NCI-H2171 (cell line): ENCODE data around the gene GLUL.
"Not testable (repeated sequence)": the region's sequence is repeated elsewhere in the genome, so short reads cannot be mapped to it uniquely, and the experiment has no call there.

ENCODE experiments used
- DNase-seq: peaks from one replicate; lab custom pipeline; 2025; lab: John Stamatoyannopoulos, UW

The GLUL gene

DNA sequence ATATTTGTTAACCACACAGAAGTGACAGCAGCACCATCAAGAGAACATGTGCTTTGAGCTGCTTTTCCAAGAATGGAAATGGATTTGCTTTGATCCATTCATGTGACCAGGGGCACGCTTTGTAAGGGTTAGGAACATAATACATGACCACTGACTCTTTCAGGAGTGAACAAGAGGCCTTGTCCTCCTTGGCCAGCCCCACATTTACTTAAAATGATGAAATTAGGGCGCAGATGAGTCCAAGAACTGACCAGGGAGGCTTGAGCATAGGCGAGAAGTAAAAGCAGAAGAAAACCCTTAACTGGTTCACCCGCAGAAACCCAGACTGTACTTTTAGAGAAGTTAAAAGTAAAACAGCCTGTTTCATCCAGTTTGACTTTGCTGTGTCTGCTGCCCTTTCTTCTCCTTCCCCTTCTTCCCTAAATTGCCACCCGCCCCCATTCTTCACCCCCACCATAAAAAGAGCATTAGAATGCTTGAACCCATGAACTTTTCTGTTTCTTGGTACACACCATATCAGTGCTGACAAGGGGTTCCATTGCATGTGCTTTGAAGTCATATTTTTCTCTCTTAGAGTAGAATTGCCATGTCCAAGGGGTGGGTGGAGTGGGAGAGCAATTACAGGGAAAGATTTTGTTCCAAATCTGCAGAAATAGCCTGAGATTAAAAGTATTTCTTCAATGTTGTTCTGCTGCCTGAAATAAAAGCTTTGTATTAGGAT lies 2.6 kb upstream of the GLUL start:
- DNase-seq: no peak

DNA sequence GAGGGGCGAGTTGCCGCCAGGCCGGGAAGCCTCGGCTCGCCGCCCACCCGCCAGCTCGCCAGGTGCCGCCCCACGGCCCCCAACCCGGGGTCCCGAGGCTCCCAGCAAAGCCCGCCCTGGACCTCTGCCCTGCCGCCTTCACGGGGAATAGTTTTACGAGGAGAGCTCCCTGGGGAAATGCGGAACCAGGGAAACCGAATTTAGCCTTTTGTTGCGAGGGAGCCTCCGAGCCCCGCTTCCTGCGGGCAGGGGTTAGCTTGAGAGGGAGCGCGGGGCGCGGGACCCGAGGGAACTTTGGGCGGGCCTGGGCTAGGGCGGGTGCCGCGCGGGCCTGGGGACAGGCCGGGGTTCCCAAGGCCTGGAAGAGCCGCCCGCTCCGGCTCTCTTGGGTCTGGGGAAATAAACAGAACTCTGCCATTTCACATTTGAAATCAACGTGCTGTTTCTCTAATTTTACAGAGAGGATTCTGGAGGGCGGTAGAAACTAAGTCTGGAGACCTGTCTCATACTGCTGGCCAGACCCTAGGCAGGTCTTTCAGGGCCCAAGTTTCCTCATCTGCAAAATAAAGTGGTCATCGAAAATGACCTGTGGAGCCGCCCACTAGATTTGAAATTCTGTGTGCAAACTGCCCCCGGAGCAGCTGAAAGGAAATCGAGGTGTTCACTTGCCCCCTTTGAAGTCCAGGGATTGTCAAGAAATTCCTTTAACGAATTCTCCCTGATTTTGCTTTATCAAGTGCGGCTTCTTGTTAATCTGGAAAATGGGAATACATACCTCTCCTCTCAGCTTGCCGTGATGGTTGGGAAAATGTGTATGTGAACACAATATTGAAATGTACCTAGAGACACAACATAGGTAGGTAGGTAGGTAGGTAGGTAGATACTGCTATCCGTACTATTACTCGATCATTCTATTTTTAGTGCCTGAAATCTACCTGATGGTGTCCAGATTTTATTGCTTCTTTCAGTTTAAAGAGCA lies 749 bp upstream of the GLUL start:
- DNase-seq: peak; percentile 89

DNA sequence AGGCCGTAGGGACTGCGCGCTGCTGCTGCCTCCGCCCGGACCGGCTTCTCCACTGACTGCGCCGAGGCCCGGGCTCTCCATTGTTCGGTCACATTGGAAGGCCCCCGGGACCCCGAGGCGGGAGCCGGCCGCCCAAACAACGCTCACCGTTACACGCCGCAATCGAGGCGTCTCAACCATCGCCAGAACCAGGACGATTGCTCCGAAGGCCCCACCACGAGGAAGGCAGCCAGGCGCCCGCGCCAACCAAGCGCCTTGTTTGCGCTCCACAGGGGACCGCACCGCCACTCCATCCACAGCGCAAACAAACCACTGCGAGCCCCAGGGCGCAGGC lies 595 bp downstream of the GLUL start:
- no peak for DNase-seq

DNA sequence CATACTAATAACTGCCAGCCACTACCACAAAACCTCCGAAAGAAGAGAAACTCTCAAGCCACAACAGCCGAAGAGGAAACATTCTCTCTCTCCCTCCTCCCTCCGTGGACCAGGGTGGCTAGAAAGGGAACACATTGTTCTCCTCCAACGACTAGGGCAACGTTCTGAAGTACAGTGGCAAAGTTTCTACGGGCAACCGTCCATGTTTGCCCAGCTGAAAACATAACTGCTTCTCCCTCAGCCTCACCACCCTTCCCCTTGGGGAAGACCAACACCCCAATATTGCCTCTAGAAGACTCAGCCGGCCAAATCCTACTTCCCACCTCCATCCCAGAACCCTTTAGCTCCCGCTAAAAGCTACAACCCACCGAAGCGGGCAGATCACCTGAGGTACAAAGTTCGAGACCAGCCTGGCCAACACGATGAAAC lies 2.0 kb downstream of the GLUL start:
- no peak for DNase-seq

DNA sequence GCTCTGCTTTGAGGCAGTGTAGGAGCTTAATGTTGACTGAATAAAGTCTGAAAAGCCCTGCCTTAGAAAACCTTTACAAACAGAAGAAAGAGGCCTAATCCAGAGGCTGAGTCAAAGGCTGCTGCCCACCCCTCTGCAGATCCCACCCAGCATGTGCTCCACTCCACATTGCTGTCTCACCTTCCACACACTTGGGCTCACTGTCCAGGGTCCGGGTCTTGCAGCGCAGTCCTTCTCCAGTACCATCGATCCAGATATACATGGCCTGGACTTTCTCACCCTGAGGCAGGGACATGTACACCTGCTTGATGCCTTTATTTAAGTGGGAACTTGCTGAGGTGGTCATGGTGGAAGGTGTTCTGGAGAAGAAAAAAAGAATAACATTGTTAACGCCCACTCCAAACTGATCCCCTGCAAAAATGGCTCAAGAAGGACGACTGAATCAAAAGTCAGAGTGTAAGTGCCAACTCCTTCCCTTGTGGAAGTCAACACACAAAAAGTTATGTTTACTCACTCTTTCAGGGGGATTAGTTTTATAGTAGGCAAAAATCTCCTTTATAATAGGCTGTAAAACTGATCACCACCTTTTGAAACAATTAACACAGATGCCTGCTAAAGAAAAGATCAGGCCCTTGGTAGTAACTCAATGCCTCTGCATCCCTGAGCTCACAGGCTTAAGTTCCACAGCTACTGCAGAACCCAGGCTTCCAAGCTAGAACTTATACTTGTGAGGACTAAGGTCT lies 3.0 kb downstream of the GLUL start:
- DNase-seq: no peak

DNA sequence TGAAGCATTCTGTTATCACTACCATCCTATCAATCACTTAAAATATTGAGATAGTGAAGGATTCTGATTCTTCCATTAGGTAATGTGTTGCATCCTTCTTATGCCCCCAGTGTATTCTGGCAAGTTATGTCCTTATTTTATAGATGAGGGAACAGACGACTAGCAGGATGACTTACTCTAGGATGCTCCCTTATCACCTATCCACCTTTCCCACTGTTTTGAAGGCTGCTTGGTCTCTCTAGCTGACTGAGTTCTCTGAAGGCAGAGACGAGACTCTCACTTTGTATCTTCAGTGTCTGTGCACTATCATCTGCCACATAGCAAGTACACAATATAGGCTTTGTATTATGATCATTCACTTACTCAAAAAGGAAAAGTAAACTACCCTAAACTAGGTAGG lies 4.0 kb downstream of the GLUL start:
- DNase-seq: no peak

DNA sequence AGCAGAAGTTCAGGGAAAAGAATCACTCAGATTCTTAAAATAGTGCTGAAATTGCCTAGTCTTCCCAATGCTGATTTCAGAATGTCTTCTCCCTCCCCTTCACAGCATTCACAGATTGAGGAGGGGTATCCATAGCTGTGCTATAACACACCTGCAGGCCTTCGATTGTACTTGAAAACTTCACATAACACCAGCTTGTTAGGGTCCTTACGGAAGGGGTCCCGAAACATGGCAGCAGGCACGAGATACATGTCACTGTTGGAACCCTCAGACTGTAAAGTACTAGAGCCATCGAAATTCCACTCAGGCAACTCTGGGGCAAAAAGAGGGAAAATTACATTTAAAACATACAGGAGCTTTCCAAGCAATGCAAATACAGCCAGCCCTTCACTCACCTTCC lies 4.6 kb downstream of the GLUL start:
- DNase-seq: no peak

DNA sequence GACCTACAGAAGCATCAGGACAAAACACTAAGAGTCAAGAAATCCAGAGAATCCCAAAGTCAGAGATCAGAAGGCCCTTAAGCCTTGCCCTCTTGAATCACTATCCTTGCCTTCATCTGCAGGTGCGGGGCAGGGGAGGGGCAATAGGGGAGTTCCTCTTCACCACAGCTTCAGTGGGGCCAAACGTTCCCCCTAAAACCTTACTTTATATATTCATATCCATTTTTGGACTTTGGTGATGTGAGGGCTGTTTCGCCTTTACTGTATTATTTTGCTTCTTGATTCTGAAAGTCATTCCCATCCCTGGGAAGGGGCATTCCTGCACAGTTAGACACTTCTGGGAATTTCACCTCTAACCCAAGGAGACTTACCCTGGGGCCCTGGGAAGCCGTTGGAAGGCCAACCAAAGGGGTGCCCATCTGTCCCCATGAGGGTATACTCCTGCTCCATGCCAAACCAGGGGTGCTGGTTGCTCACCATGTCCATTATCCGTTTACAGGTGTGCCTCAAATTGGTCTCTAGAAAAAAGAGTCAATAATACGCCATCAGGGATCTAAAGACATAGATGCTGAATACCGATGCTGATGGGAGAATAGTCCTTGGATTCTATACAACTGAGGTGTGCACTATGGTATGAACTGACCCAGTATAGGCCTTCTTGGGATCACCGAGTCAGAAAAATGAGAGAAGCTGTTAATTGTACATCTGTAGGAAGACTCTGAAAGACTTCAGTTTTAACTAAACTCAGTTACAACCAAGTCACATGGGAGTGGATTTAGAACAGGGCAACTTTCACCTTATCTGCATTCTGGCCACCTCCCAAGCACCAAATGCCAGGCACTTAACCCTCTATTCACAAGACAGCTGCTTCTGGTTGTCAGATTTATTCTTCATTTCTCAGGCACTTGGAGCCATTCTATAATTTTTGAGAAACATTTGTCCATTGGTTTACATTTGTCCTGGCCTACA lies 5.4 kb downstream of the GLUL start:
- no peak for DNase-seq

DNA sequence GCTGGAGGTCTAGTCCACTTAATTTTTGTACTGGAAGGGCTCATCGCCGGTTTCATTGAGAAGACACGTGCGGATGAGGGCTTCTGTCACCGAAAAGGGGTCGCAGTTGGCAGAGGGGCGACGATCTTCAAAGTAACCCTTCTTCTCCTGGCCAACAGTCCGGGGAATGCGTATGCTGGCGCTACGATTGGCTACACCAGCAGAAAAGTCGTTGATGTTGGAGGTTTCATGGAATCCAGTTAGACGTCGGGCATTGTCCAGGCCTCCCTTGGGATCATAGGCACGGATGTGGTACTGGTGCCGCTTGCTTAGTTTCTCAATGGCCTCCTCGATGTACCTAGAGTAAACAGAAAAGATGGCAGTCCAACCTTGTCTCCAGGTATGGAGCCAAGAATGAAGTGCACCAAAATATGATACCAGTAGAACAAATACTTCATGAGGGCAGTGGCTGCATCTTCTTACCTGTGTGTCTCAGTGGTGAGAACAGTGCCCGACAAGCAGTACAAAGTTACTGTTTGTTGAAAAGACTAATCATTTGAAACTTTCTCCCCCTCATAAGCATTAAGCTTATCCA lies 7.1 kb downstream of the GLUL start:
- DNase-seq: no peak

DNA sequence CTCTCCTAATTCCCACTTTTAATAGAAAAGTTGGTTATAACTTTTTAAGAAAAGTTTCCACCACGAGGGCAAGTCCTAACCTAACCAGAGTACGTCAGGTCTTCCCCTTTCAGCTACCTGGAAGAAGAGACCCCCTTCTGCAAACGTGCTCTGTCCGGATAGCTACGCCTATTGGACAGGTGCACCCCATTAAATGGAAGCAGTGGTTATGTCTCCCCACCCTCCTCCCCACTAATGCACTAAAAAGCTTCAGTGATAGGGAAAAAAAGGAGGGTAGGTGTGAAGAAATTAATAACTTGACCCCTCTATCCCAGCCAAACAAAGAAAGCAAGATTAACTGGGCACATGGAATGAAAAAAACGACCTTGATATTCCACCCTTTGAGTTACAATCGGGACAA lies 7.7 kb downstream of the GLUL start:
- DNase-seq: no peak

DNA sequence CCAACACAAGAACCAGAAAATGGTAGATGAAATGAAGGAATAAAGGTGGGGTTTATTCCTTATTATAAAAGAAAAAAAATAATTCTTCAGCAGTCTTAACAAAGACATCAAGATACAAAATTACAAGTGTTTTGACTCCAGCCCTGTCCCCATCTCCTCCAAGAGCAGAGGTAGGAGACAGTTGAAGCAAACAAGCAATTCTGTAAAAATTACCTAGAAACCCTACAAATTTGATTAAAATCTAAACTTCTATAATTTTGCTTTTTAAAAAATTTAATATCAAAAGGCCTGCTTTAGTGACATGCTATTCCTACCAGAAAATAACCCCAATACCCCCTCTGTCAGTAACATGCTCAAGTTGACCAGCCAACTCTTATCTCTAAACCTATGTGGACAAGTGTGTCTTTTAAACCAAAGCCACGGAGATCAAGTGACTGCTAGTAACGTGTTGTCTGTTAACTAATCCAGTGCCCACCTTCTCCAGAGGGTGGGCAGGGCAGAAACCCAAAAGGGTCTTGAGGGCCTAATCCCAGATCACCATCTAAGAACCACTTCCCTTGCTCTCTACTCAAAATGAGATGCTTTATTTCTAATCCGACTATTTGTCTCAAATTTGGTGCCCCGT lies 8.4 kb downstream of the GLUL start:
- DNase-seq: no peak

DNA sequence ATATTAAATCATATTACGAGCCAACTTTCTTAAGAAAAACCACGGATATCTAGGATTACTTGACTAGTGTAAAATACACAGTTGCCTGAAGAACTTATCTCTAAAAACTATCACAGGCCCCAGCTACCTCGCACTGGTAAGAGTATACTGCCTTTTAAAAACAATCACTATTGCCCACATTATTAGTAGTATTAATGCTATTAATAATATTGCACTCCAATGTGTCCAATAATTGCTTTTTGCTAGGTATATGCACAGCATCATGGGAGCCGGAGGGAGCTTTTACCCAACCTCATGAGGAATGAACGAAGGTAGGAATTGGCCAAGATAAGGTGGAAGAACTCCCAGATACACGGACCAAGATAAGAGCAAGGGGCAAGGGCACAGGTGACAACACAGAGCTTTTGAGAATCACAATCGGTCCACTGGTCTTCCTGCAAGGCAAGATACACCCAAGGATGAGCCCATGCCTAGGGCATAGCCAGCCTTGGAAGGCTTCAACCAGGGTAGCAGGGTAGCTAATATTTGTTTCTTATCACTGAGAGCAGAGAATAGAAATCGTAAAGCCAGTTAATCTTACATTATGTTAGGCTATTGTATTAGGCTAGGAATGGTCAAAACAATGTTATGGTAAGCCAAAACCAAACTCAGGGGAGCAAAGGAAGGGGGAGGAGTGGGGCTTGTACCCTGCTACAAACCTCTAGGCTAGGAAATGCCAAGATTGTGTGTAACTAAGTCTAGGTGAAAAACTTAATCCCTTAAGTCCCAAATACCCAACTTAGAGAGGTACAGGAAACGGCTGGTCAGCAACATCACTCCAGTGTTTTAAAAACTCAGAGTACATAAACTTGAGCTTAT lies 9.4 kb downstream of the GLUL start:
- DNase-seq: no peak

DNA sequence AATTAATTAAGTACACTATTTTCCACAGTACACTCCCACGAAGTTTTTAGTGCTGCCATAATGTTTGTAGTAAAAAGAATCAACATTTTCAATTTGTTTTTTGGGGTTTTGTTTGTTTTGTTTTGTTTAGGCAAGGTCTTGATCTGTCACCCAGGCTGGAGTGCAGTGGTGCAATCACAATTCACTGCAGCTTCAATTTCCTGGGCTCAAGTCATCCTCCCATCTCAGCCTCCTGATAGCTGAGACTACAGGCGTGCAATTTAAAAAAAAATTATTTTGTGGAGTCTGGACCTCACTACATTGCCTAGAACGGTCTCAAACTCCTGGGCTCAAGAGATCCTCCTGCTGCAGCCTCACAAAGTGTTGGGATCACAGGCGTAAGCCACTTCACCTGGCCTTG lies 11.4 kb downstream of the GLUL start:
- no peak for DNase-seq

DNA sequence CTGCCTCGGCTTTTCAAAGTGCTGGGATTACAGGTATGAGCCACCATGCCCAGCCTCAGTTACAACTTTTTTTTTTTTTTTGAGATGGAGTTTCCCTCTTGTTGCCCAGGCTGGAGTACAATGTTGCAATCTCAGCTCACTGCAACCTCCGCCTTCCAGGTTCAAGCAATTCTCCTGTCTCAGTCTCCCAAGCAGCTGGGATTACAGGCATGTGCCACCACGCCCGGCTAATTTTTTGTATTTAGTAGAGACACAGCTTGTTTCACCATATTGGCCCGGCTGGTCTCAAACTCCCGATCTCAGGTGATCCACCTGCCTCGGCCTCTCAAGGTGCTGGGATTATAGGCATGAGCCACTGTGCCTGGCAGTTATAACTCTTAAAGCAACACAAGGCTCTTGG lies 11.8 kb downstream of the GLUL start:
- DNase-seq: not testable (repeated sequence)

DNA sequence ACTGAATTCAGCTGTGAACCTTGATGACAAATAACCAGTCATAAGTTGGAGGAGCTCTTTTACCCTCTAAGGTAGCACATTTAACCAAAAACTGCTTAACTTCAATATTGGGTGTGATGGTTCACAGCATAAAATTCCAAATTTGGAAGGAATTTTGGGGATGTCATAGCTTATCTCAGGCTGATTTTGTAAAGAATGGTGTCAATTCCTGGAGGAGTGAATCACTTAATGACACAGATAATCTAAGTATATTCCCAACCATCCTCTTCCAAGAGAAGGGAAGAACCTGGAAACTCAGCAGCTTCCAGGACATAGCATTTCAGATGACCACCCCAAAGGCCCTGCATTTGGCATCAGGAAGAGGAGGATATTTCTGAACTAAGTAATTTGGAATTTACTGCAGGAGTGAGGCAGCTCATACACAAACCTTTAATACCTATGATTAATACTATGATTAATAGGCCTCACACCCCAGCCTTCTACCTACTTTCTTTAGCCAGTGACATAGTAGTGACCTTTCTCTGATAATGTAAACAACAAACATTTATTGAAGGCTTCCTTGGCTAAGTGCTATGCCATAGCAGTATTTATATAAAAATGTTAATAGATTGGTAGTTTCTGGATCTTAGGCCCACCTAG lies 14.5 kb downstream of the GLUL start:
- no peak for DNase-seq

DNA sequence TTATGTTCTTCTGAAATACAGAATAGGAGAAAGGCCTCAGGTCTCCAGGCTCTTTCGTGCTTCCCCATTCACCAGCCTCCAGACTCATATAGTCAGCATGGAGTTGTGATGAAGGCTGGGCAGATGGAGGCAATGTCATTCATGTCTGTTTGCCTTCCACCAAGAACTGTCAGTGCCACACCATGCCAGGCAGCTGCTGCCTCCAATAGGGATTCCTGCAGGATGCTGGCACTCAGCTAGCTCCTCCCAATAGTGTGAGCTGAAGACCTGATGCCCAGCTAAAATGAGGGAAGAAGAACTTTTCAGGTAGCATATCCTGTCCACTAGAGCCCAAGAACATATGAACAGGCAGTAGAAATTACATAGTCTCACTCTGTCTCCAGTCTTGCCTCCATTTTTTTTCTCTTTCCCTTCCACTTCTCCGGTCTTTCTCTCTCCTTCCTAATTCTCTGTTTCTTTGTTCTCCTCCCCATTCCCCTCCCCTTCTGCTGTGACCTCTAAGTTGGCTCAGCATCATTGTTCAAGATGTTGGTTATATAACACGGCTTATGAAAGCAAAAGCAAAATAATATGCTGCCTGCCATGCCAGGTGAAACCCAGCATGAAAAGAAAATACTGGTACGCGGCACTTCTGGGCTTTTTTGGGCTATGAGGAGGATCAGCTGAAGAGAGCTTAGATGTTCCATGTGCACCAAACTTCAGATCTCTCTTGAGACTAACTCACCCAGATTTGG lies 17.3 kb downstream of the GLUL start:
- DNase-seq: no peak

DNA sequence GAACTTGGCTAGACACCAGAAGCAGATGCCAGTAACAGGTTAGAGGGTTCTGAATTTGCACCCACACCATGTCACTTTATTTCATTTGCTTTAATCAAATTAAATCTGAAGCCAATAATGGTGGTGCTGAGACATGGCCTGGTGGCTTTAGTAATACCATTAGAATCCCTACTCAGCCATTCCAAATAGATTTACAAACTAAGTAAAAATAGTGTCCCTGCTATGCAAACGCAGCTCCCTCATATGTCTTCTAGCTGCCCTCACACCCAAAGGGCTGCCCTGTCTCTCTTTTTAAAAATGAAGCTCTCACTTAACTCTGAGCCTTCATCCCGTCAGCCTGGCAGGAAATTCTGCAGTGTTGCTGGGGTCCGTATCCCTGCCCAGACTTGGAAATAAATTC lies 21.1 kb downstream of the GLUL start:
- no peak for DNase-seq

DNA sequence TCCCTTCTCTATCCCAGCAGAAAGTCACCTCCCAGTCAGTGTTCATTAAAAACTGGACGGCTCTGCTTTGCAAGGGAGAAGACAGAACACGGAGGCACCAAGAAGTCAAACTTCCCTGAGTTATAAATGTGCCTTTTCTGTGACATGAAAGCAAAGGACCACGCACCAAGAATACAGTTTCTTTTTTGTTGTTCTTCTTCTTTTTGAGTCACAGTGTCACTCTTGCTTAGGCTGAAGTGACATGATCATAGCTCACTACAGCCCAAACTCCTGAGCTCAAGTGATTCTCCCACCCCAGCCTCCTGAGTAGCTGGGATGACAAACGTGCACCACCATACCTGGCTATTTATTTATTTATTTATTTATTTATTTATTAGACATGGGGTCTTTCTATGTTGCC lies 22.7 kb downstream of the GLUL start:
- DNase-seq: no peak

DNA sequence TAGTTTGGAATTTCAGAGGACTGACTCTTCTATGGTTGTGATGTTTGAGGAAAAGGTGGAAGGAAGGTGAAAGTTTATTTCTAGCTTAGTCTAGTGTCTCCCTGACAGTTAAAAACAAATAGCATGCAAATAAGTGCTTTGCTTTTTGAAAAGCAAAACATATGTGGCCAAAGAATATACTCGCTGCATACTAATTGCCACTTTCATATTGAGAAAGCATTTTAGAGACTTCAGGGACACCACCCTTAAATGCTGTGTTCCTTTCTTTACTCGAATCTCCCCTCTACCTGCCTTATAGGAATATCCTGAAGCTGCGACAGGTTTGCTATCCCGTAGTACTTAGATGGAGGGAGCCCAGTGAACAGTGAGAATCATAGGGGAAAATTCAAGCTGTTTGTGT lies 23.2 kb downstream of the GLUL start:
- no peak for DNase-seq
